ENCODE results near the gene MAN2B1. TPM values are rescaled to one million over a fixed set of nuclear protein-coding genes. Genes with fewer than 3 reads are reported as not detected.
A peak's percentile ranks its signal among the peaks of the same experiment; 100 is the strongest.

MAN2B1 gene
- total and polyA plus RNA-seq, 2 of the 13 experiments (the other 11 are each of a cell fraction or from before 2014, with no cell fraction given) = 23.6 to 23.8 TPM

GRCh38 chr19:12696366-12697335, 30.1 kb upstream of the MAN2B1 start, which contains the start of gene FBXW9 (continued):
- TF ChIP-seq SOX13 (IDR thresholded peaks at IDR 0.05) = no peak
- TF ChIP-seq SOX13 (CRISPR knock-in tag; conservative IDR thresholded peaks at IDR 0.05 in 1 of 2, IDR thresholded peaks at IDR 0.05 in 1 of 2) = 0 out of 4 replicates have a peak, but pooled peaks of 1 of the 2 experiments have one; percentile 25
- peak; percentile 64 for TF ChIP-seq ZNF407 (CRISPR knock-in tag; IDR thresholded peaks at IDR 0.05; ENCODE audit: not compliant biosample characterization)

All from HepG2 (cell line).